Liver (tissue), 3 donors: ENCODE data around the gene CA9.

Source experiments
- CTCF ChIP-seq: fragments of 150-350 bp; IDR thresholded peaks from 2 replicates; pipeline ENCODE4 v1.5.1; 2017; ENCODE audit warnings: improper control_type of control experiment, low read depth, low read length; ENCODE audit not compliant: missing input control
- GABPA ChIP-seq, 2 donors: IDR thresholded peaks in 1 of 2; conservative IDR thresholded peaks in 1 of 2; 2 replicates each; pipeline ENCODE4 v1.6.1; 2016; ENCODE audit warnings: antibody characterized with exemption in 2 of 2, mild to moderate bottlenecking in 1 of 2, moderate library complexity in 1 of 2
- HNF4G ChIP-seq: IDR thresholded peaks from 2 replicates; pipeline ENCODE4 v1.6.1; 2016; ENCODE audit warnings: antibody characterized with exemption
- MAX ChIP-seq: IDR thresholded peaks from 2 replicates; pipeline ENCODE4 v1.6.1; 2016; ENCODE audit warnings: antibody characterized with exemption
- RXRA ChIP-seq, 2 donors: IDR thresholded peaks; 2 replicates each; pipeline ENCODE4 v1.6.1; 2017 to 2018; ENCODE audit warnings: antibody characterized with exemption in 2 of 2, mild to moderate bottlenecking in 1 of 2
- SP1 ChIP-seq: IDR thresholded peaks from 2 replicates; pipeline ENCODE4 v1.6.1; 2018; ENCODE audit warnings: antibody characterized with exemption, mild to moderate bottlenecking
- TAF1 ChIP-seq: conservative IDR thresholded peaks from 2 replicates; pipeline ENCODE4 v1.6.1; 2016; ENCODE audit warnings: antibody characterized with exemption, mild to moderate bottlenecking
- YY1 ChIP-seq: IDR thresholded peaks from 2 replicates; pipeline ENCODE4 v1.6.1; 2016; ENCODE audit warnings: antibody characterized with exemption, mild to moderate bottlenecking
- donor health status: healthy.
- donor health status: healthy.

GRCh38 chr9:35730486-35730854 lies 56.7 kb downstream of the CA9 start:
- no peak for TF ChIP-seq CTCF
- no peak for TF ChIP-seq TAF1
- TF ChIP-seq GABPA (IDR thresholded peaks at IDR 0.05 in 1 of 2, conservative IDR thresholded peaks at IDR 0.05 in 1 of 2), result no peak
- TF ChIP-seq RXRA (IDR thresholded peaks at IDR 0.05), result no peak
- TF ChIP-seq MAX, result no peak
- TF ChIP-seq YY1, result no peak
- no peak for TF ChIP-seq SP1
- no peak for TF ChIP-seq HNF4G
